HCEC 1CT (cell line): ENCODE results near the gene RESF1.
A peak's percentile ranks its signal among the peaks of the same experiment; 100 is the strongest.

Experiments
- DNase-seq: peaks from one replicate; pipeline ENCODE4 v3.0.0-alpha.2; 2017

RESF1 gene

DNA sequence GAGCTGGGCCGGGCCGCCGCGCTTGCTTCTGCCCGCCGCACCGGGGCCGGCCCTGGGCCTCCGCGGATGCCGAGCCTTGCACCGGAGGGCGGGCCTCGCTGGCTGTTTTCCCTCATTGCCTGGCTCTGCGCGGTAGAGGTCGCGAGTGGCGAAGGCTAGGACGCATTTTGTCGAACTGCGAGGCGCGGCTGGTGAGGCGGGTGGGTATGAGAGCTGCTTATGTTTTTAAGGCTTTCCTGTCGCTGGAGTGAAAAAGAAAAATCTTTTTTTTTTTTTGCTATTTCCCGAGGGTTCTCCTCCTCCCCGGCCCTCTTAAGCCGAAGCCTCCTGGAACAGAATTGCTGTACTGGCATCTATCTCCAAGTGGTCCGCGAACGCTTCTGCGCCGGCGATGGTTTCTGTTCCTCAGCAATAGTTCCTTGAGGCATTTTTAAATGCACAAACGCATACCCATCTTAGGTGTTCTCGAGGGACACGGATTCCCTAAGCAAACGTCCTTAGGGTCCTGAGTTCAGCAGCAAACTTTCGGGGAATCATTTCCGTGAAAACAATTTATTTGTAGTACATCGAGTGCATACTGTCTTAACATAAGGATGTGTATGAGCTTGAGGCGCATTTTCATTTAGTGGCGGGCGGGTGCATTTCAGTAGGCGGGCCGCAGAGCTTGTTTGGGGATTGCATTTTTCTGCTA lies 631 bp downstream of the RESF1 start:
- peak; percentile 70 for DNase-seq

DNA sequence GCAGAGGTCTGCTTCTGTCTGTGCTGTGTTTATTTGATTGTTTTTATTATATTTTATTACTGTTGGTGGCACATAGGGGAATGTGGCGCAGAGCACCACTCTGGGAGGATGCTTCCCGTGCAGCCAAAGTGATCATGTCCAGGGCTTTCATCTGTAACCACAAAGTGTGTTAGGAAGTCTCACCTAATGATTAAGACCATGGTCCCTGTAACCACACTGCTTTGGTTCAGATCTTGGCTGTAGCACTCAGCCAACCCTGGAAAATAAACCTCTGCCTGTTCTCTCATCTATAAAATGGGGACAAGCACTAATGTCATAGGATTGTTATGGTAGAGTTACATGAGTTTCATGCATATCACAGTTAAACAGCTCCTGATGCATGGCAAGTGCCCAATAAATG lies 1.9 kb downstream of the RESF1 start:
- no peak for DNase-seq

DNA sequence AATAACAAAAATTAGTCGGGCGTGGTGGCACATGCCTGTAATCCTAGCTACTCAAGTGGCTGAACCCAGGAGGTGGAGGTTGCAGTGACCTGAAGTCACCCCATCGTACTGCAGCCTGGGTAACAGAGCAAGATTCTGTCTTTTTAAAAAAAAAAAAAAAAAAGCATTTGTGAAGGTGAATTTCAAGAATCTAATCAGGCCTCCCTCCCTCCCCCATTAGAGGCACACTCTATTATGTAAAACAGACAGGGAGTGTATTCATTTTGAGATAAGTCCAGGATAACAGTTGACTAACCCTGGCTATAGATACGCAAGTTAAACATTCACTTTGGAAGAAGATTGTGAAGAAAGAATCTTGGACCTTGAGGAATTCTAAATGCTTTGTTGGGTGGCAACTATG lies 2.9 kb downstream of the RESF1 start:
- DNase-seq, result no peak

DNA sequence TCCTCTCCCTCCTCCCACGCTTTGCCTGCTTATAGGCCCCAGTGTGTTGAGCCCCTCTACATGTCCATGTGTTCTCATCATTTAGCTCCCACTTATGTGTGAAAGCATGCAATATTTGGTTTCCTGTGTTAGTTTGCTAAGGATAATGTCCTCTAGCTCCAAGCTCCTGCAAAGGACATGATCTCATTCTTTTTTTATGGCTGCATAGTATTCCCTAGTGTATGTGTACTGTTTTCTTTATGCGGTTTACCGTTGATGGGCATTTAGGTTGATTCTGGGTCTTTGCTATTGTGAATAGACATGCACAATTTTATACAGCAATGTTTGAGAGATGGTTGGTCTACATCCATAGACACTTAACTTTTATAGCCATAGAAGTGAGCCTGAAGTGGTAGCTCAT lies 5.1 kb downstream of the RESF1 start:
- DNase-seq, result no peak

GRCh38 chr12:31965090-31965489 lies 5.9 kb downstream of the RESF1 start:
- no peak for DNase-seq

- no peak for DNase-seq
Measured at GRCh38 chr12:31966558-31967205, 7.5 kb downstream of the RESF1 start.

DNA sequence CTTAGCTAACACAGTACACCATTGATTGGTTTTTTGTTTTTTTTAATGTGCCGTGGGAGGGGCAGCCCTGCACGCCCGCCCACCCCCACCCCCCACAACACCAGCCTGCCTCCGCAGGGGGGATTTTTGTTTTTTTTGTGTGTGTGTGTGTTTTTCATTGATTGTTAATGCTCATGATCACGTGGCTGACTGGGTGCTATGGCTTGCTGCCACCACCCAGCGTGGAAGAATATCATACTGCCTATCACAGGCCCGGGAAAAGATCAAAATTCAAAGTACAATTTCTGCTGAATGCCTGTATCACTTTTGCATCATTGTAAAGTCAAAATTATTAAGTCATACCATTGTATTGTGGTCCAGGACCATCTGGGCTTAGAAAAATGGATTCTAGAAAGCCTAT lies 8.3 kb downstream of the RESF1 start:
- no peak for DNase-seq

GRCh38 chr12:31970199-31970598 lies 11.0 kb downstream of the RESF1 start:
- DNase-seq, result no peak

GRCh38 chr12:31973818-31974217 lies 14.6 kb downstream of the RESF1 start:
- DNase-seq, result no peak

GRCh38 chr12:31974673-31975072 lies 15.5 kb downstream of the RESF1 start:
- DNase-seq, result no peak

- no peak for DNase-seq
Measured at GRCh38 chr12:31984806-31985591, 25.8 kb downstream of the RESF1 start.

DNA sequence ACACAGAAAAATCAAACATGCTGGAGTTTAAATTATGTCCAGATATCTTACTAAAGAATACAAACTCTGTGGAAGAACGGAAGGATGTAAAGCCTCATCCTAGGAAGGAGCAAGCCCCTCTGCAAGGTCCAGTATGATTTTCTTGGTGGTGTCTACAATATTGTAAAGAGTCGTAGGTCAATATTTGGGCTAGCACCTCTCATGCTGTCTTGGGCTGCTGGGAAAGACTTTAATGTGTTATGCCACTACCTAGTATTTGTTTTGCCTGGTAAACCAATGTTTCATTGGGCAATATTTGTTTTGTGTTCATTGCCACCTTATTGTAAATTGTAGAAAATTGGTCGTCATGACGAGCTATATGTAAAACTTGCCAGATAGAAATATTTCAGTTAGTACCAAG lies 26.6 kb downstream of the RESF1 start:
- DNase-seq, result no peak

GRCh38 chr12:31989571-31990362 lies 30.6 kb downstream of the RESF1 start:
- no peak for DNase-seq

DNA sequence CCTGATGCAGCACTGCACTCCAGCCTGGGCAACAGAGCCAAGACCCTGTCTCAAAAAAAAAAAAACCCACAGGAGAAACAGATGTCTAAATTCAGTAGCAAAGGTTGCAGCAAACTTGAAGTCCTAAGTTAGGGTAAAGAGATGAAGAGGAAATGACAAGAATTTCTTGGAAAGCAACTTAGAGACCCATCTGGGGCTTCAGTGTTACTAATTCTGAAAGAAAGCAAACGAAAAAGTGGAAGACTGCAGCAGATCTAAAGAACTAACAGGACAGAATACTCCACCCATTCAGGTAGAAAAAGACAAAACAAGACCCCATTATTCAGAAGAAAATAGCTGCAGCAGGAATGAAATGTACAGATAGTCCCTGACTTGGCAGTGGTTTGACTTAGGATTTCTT lies 31.9 kb downstream of the RESF1 start:
- DNase-seq, result no peak

- no peak for DNase-seq
Measured at GRCh38 chr12:31991815-31992214, 32.6 kb downstream of the RESF1 start.

GRCh38 chr12:31999692-32000091 lies 40.5 kb downstream of the RESF1 start:
- no peak for DNase-seq

- DNase-seq, result no peak
Measured at GRCh38 chr12:32000373-32001005, 41.3 kb downstream of the RESF1 start.

DNA sequence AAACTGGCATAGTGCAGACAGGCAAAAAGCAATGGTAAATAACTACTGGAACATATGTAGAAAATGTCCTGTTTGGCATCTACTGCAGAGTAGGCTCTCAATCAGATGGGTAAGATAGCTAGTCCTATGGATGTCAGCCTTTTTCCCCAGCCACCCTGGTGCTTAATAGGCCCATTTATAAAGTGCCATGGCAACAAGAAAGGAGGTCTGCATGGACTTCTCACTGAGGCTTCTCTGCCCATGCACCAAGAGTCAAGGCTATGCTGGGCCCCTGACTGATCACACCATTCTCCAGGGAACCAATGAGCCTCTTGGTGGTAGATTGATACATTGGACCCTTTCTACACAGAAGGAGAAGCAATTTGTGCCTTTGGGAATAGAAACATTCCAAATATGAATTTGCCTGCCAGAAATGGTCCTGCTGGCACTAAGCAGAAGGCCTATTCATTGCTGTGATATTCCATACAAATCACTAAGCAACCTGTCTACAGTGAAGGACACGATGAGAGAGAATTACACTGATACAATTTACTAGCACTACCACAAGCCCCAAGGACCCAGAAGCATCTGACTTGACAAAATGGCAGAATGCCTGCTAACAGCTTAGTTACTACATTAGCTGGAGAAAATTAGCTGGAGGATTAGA lies 43.8 kb downstream of the RESF1 start:
- DNase-seq, result no peak

DNA sequence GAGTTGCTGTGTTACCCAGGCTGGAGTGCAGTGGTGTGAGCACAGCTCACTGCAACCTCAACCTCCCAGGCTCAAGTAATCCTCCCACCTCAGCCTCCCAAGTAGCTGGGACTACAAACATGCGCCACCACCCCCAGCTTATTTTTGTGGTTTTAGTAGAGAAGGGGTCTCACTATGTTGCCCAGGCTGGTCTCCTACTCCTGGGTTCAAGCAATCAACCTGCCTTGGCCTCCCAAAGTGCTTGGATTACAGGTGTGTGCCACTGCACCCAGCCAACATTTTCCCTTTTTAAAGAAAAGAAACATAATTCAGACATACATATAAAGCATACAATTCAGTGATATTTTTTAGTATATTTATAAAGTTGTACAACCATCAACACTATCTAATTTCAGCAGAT lies 44.4 kb downstream of the RESF1 start:
- DNase-seq, result no peak

DNA sequence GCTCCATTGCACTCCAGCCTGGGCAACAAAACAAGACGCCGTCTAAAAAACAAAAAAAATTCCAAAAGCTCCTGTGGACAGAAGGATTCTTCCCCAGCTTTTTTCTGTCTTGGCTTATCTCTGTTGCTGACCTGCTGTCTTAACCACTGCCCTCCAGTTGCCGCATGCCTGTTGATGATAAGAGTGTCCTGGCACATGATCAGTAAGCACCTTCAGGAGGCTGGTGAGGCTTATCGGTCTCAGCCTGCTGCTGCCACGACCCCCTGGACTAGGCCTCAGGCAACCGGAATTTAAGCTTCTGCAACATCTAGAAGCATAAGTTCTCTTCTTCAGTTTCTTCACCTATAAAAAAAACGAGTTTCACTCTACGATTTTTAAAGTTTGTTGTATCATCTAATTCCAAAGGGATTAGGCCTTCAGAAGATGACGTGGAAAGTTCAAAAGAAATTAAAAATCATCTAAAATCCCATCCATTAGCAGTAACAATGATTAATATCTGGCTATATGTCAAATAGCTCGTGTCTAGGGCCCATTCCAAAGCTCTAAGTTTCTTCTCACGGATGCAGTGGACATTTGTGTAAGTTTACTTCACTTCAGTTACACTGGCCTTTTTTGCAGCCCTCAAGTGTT lies 46.4 kb downstream of the RESF1 start:
- DNase-seq, result no peak
